Inflammatory macrophage treated with lipopolysaccharide for 4 hours (primary cell): ENCODE results near the gene ZNF407.

Experiments
- DNase-seq: peaks from one replicate; pipeline ENCODE4 v3.0.0-alpha.2; 2020

The ZNF407 gene

DNA sequence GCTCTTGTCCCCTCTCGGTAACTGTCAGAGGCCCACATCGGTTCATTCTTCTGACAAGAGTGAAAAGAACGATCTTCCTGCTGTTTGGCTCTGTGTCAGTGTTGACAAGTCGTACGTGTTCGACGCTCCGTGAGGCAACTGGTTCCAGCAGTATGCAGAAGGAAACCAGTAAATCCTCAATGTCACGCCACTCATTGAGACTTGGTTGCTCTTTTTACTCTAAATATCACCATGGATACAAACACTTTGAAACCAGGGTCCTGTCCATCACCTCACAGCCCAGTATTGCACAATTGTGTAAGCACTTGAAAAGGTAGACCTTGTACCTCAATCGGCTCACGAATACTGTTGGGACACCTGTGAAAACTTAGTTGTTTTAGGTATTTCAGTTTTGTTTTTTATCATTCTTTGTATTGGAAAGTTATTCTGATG is 136.4 kb downstream of the ZNF407 start:
- no peak for DNase-seq

DNA sequence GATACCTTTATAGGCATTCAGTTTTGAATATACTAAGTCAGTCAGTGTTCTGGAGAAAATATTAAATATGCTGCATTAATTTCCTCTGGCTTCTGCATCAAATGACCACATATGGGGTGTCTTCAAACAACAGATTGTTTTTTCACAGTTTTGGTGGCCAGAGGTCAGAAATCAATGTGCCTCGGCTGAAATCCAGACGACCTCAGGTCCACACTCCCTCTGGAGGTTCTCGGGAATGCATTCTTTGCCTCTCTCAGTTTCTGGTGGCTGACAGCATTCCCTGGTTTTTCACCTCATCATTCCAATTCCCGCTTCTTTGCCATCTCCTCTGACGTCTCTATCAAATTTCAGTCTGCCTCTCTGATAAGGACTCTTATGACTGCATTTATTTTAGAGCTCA is 142.3 kb downstream of the ZNF407 start:
- DNase-seq: no peak

DNA sequence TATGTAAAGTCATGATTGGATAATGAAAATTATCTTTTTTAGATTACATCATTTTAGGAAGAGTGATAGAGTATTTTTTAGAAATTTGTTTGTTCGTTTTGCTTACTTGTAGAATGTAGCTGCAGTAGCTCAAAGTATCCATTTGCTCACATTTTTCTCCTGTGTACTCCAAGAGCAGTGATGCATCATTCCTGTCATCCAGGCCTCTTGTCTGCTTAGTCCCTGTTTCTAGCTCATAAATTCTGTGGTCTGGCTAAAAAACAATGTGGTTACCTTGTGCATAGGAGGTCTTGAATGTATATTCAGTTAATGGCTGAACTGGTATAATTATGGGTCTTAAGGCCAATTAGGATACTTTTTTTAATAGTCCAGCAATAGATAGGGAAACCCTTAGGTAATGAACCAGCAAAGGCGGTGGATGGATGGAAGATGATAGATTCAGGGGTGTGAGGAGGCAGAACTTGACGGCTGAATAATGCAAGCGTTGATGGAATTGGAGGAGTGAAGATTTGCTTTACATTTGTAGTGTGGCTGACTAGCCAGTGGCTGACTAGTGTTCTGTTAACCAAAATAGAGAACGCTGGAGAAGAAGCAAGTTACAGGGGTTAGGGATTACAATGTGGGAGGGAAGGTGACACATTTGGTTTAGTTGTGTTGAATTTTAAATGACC is 145.0 kb downstream of the ZNF407 start:
- no peak for DNase-seq

DNA sequence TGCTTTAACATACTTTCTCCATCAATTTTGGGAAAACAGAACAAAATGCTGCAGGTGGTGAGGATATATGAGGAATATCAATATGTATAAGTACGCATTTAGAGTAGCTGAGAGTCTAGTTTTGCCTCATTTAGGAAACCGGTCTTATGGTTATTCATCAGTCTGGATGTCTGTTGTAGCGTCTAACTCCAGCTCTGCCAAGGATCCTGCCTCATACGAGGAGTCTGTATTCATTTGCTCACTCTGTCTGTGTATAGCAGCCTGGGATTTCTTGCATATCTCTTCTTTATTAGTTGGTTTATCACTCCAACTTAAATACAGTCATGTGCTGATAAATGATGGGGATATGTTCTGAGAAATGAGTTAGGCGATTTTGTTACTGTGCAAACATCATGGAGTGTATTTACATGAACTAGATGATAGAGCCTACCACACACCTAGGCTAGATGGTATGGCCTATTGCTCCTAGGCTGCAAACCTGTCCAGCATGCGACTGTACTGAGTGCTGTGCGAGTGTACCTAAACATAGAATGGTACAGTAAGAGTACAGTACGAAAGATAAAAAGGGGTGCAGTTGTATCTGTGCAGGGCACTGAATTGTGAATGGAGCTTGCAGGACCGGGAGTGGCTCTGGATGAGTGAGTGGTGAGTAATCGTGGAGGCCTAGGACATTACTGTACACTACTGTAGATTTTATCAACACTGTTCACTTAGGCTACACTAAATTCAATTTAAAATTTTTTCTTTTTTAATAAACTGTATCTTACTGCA is 148.1 kb downstream of the ZNF407 start:
- no peak for DNase-seq

DNA sequence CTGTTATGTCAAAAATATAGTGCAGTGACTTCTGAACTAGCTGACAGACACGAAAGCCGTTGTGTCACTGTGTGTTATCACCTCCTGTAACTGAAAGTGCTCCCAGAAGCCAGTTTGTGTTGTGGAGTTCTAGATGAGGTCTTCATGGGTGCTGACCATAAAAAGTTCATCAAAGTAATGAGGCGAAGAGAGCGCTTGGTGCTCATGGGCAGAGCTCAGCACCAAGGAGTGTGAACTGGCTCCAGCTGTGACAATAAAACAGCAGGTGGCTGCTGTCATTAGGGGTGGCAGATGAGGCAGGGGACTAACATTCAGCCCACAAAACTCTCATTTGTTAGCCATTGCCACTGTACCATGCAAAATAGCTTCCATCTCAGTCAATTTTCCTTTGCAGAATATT is 151.1 kb downstream of the ZNF407 start:
- no peak for DNase-seq

DNA sequence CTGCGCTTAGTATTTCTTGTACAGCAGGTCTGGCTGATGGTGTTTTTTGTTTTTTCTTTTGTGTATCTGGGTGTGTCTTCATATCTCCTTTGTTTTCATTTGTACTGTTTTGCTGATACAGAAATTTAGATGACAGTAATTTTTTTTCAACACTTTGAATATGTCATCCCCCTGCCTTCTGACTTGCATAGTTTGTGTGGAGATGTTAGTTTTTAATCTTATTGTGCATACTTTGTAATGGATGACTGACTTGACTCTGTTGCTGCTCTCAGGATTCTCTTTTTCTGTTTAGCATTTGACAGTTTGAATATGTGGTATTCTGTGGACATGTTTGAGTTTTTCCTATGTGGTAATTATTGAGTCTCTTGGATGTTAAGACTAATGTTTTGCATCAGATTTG is 161.3 kb downstream of the ZNF407 start:
- no peak for DNase-seq

DNA sequence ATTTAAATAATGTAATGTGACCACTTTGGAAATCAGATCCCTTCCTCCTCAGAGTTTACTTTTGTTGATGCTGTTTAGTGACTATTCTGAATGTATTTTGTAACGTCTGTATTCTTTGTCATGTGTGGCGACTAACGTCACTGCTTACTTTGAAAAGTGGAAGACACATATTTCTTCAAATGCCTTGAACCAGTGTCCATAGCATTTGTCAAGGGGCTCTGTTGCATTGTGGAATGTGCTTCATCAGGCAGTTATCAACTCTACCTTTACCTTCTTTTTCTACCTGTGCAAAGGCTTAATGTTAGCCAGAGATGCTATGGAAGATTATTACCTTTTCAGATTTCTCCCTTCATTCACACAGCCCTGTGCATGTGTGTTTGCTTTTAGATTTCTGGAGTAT is 162.4 kb downstream of the ZNF407 start:
- no peak for DNase-seq

DNA sequence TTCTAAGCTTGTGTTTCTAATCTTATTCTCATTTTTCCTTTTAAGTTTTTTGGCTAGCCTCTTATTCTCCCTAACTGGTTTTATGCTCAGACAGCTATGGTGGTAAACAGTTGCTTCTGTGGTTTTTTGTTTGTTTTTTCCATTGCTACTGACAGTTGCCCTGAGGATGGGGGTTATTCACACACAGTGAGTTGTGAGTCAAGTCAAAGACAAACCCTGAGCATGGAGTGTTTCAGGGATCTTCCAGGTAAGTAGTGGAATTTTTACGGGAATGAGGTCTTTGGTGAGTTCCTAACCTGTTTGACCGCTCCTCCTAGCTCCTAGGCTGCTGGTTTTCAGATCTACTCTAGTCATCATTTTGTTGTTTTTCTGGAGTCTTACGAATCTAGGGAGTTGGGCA is 162.8 kb downstream of the ZNF407 start:
- DNase-seq: no peak

DNA sequence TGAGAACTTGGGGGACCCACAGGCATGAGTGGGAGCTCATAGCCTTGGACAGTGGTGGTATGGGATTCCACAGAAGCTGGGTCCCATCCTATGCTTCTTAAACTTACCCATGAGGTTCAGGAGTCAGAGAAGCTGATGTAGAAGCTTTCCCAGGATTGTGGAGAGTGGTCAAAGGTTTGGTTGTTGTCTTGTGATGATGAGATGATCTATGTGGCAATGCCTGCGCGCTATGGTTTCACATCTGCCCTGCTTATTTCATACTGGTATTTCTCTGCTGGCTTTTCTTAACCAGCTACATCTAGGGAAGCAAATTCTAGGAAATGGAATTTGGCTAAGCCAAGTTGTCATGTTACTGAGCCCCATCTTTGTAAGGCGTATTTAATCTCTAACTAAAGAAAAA is 168.6 kb downstream of the ZNF407 start:
- peak; percentile 54 for DNase-seq

DNA sequence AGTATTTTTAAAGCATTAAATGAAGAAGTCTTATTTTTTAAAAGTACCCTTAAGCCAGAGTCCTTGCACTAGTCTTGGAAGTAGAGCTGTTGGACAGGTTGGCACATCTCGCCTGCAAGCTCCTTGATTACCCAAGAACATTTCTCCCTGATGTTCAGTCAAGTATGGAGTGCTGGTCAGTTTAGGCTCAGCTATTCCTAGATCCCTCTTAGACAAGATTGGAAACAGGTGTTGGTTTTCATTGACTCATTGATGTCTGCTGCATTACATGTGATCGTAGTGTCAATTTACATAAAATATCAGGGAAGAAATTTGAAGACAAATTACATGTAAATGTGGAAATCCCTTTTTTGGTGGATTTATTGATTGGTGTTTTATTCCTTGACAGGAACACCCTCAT is 170.4 kb downstream of the ZNF407 start:
- no peak for DNase-seq

DNA sequence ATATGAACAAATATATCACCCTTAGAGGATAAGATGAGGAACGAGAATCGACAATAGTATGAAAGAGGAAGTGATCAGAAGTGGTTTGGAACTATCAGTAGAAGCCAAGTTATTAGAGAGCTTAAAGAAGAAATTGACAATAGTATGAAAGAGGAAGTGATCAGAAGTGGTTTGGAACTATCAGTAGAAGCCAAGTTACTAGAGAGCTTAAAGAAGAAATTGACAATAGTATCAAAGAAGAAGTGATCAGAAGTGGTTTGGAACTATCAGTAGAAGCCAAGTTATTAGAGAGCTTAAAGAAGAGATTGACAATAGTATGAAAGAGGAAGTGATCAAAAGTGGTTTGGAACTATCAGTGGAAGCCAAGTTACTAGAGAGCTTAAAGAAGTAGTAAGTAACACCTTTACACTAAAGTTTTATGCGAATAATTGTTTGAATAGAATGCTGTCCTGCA is 175.5 kb downstream of the ZNF407 start:
- DNase-seq: no peak

DNA sequence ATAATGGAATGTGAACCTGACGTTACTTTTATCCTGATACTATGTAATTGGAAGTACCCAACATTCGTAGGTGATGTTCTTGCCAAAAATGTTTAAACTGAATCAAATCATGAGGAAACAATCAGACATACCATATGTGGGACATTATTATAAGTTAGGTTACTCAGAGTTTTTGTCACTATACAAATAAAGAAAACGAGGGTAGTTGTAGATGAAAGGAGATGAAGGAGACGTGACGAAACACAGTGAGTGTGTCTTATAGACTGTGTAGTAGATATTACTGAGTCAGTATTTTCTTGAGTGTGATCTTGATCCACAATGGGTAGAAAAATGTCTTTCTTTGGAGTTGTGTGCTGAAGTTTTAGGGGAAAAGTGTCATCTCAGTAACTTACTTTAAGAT is 176.8 kb downstream of the ZNF407 start:
- DNase-seq: no peak

DNA sequence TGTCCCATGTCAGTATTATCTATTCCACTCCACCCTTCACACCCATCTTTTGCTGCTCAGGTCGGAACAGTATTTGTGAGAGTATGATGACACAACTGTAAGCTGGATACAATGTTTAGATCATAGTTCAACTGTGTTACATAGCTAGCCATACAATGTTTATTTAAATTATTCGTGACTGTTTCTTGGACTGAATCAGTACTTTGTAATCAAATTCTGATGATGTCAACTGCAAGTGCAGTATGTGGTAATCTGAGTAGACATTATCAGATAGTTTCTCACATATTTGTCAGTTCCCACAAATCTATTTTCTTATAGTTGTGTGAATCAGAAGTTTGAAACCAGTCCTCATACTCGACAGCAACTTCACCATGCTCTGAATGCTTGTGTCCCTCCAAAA is 177.6 kb downstream of the ZNF407 start:
- DNase-seq: no peak

DNA sequence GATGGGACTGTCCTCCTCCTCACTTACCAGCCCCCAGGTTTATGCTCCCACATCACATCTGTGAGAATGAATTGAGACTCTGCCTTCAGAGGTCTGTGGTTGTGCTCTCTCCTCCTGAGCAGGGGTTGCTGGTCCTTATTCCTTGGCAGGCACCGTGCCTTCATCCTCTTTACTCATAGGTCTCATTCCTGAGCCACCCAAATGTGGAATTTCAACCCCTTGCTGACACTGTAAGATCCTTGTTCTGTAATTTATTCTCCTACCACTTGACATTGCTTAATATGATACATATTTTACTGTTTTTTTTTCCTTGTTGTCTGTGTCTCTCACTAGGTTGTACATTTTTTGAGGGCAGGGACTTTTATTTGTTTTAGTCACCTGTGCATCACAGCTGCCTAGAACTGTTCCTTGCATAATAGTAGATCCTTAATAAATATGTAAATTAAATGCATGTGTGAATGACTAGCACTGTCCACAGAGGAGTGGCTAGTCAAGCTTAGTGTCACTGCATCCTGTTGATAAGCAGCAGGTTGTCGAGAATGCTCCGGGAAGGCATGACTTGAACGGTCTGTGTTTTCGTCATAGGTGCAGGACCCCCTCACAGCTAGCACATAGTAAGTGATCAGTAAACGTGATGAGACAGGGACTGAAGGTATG is 180.6 kb downstream of the ZNF407 start:
- no peak for DNase-seq

DNA sequence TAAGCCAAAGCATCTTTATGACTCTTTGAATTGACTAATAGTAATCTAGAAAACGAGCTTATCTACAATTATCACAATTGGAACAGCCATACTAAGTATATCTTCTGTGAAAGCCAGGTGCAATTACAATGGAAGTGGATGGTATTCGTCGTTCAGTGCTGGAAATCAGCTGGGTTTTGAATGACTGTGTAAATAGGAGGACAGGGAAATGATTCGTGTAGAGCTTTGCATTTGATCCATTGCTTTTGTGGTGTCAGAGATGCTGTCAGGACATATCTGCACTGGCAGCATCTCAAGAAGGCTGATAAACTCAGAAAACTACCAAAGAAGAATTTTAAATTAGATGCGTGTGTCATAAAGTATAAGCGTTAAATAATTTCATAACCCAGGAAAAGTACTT is 187.1 kb downstream of the ZNF407 start:
- DNase-seq: no peak

DNA sequence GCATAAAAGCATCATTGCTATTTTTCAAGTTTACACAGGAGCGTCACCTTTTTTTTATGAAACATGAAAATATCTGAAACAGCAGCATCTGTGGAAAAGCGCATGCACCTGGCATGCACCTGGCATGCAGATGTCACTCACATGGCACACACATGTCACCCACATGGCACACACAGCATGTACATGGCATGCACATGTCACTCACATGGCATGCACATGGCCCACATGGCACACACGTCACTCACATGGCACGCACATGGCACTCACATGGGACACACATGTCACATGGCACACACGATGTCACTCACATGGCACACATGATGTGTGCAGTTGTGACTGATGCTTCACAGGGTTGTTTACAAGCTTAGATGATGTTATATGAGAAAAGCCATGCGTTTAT is 188.0 kb downstream of the ZNF407 start:
- no peak for DNase-seq

DNA sequence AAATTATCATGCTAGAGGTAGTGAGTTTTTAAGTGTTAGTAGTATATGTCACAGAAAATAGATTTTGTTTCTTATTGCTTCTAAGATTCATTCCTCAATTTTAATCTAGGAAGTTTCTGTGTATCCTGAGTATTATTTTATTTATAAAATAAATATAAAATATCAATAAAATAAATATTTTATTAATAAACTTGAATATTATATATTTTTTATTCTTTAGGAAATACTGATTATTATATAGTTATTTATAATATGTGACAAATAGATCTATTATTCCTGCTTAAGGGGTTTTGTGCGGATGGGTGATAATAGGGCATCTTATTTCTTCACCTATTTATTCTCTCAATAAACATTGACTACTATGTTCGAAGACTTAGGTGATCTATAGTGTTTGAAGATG is 191.0 kb downstream of the ZNF407 start:
- DNase-seq: no peak

DNA sequence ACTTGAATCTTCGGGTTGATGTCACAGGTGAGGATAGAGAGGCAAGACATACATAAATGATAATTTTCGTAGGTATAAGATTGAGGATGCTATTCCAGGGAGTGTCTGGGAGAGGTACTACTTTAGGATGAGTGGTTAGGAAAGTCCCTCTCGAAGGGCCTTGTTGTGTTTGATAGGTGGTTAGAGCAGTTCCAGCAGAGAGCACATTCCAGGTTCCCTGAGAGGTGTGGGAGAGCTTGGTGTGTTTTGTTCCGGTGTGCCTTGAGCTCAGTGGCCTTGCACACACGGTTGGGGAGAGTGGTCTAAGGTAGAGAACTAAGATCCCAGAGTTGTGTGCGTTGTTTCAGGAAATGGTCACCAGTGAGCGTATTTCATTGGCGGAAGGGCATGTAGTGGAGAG is 191.4 kb downstream of the ZNF407 start:
- DNase-seq: no peak

DNA sequence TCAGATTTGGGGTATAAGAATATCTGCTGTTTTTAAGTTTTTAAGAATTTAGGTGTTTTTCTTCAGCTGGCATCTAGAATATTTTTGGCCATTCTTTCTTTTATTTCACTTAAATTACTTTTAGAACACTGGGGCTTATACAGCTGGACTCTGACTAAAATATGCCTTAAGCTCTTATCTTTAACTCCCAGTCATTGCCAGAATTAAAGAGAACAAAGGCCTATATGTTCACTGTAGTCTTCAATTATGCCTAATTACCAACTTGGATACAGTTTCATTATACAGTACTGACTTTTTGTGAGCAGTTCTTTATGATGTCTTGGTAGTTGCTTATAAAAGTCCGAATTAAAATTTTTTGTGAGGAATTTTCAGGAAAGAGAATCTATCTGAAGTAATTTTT is 192.8 kb downstream of the ZNF407 start:
- DNase-seq: no peak

DNA sequence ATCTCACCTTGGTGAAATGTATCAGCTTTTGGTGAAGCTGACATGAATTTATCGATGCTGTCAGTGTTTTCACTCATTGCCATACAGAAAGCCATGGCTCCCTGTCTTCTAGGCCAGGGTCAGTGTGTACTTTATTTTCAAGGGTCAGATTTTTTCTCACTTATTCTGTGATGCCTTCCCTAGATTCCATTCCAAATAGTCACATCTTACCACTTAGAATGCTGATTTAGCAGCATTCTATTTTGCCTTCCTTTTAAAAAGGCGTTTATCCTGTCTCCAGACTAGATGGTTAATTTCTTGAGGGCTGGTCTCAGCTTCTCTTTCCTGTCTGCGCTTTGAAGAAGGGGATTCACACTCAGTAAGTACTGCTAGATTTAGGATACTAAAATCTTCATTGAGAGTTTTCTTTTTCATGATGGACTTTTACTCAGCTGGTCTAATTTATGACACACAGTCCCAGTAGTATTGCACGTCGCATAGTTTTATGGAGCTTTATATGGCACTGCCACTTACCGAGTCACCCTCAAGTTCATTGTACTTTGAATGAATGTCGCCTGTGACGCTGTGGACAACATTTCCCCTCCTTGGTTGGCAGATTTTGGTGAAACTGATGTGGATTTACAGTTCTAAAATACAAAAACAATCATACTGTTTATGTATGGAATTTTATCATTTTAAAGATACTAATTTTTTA is 194.0 kb downstream of the ZNF407 start:
- no peak for DNase-seq

DNA sequence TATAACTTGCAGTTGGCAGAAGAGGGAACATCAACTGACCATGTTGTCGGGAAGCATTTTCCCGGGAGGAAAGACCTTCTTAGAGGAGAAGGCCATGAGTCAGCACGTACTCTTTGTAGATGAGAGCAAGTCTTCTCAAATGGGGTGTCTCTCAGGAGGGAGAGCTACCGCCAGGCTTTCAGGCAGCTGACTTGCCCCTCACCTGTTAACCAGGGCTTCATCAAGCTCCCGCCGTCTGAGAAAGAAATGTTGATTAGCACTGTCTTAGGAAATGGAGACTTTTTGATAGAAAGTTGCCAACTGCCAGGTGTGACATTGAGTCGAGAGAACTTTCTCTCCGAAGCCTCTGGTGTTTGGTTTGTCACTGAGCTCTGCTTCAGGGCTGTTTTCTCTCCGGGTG is 196.1 kb downstream of the ZNF407 start:
- DNase-seq: no peak

DNA sequence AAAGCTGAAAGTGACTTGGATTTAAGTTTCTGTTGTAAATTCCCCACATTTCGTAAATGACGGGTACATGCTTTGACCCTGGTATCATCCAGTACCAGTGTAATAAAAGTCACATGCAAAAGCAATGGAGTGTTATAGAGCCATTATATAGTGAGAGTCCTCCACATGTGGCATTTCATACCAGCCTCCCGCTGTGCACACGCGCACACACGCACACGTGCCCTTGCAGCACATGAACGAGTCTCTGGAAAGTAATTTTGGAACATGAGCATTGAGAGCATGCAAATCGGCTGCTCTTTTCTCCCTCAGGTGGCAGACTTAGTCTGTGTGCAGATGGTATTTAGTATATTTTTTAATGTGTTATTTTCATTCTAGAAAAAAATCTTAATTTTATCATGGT is 198.1 kb downstream of the ZNF407 start:
- no peak for DNase-seq

DNA sequence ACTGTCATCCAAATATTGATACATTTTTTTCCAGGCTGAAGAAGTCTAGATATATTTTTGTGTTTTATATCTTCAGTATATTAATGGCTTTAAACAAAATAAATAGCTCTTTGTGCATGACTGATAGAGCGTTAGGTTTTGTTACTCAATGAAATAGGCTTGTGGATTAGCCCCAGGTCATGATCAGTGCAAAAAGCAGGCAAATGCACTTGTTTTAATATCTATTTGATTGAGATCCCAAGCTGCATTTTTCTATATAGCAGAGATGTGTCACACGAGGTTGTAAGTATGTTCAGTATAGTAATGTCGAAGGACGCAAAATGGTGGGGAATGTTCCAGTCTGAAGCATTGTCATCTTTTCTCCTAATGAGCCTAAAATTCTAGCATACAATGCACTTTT is 198.5 kb downstream of the ZNF407 start:
- no peak for DNase-seq
